HCT116 (cell line): ENCODE results near the gene SPATS2L. TPM values are rescaled to one million over a fixed set of nuclear protein-coding genes. Genes with fewer than 3 reads are reported as not detected.

Experiments used
- ATAC-seq: fragments of 200-7000 bp; cut with Tn5 transposase; 2 replicates; pipeline ENCODE4 v1.9.1; 2020; ENCODE audit warnings: mild to moderate bottlenecking, moderate library complexity
- BruUV-seq: library from RNA; stranded (reverse); fragments of 400-500 nt; replicated peaks from 2 replicates; lab custom pipeline; 2021; lab: Mats Ljungman, UMichigan
- CTCF ChIA-PET: fragments of 300-600 bp; sonication (Branson Sonifier 250); formaldehyde crosslinking; loops from one replicate; lab custom pipeline; 2021; ENCODE audit warnings: antibody characterized with exemption; lab: Charles Lee
- POLR2A ChIA-PET: fragments of 300-600, 350-600 bp; sonication (Branson Sonifier 250); formaldehyde crosslinking; loops from one replicate; lab custom pipeline; 2021; ENCODE audit warnings: antibody characterized with exemption; lab: Charles Lee
- RAD21 ChIA-PET, 2 experiments: fragments of 300-600 bp; sonication (Branson Sonifier 250); formaldehyde crosslinking; loops; one replicate each; lab custom pipeline; 2023; ENCODE audit warnings: low total read pairs in 2 of 2; ENCODE audit not compliant: uncharacterized antibody in 2 of 2, unreplicated experiment in 2 of 2, low non-redundant PET in 1 of 2; lab: Charles Lee
- DNase-seq: peaks from one replicate; pipeline ENCODE4 v3.0.0-alpha.2; 2010; ENCODE audit warnings: low read depth, low spot score
- H2AFZ ChIP-seq: fragments of 200-600 bp; shearing (Covaris generic), sonication (generic); 2 replicates; pipeline ENCODE4 v1.6.1; 2017; ENCODE audit warnings: low read depth, mixed run types, mixed read lengths, antibody characterized with exemption, low read length; ENCODE audit not compliant: poor library complexity, severe bottlenecking
- H3K27ac ChIP-seq: 2 replicates; pipeline ENCODE4 v1.5.1; 2012; ENCODE audit warnings: low read depth, low read length
- H3K27me3 ChIP-seq: fragments of 200-600 bp; sonication (generic); 2 replicates; pipeline ENCODE4 v1.6.1; 2016; ENCODE audit warnings: mixed run types, low read length, mixed read lengths; ENCODE audit not compliant: insufficient read depth
- H3K36me3 ChIP-seq, 2 experiments: fragments of 200-500 bp in 1 of 2; fragments of 200-600 bp in 1 of 2; sonication (Bioruptor generic) in 1 of 2; sonication (generic) in 1 of 2; 2 replicates each; pipeline versions ENCODE4 v1.5.1 to v1.6.1; 2014 to 2016; ENCODE audit warnings: low read length in 2 of 2, inconsistent platforms in 1 of 2, mixed read lengths in 1 of 2, mixed run types in 1 of 2; ENCODE audit not compliant: insufficient read depth in 2 of 2, control insufficient read depth in 1 of 2
- H3K4me1 ChIP-seq, 2 experiments: fragments of 200-600 bp in 1 of 2; sonication (generic) in 1 of 2; 2 replicates each; pipeline versions ENCODE4 v1.5.1 to v1.6.1; 2012 to 2017; ENCODE audit warnings: low read length in 2 of 2, inconsistent platforms in 1 of 2, mild to moderate bottlenecking in 1 of 2, mixed read lengths in 1 of 2, mixed run types in 1 of 2, moderate library complexity in 1 of 2; ENCODE audit not compliant: insufficient read depth in 2 of 2, control insufficient read depth in 1 of 2
- H3K4me2 ChIP-seq: fragments of 200-600 bp; sonication (generic); 2 replicates; pipeline ENCODE4 v1.6.1; 2017; ENCODE audit warnings: mixed run types, low read length, mixed read lengths
- H3K4me3 ChIP-seq, 2 experiments: fragments of 200-600 bp in 1 of 2; sonication (generic) in 1 of 2; replicated peaks in 1 of 2; 2 replicates each; pipeline ENCODE4 v1.5.1; 2011 to 2016; ENCODE audit warnings: low read length in 2 of 2, control low read depth in 1 of 2, low read depth in 1 of 2, mild to moderate bottlenecking in 1 of 2, mixed read lengths in 1 of 2, mixed run types in 1 of 2
- H3K79me2 ChIP-seq: fragments of 200-600 bp; sonication (generic); 2 replicates; pipeline ENCODE4 v1.6.1; 2017; ENCODE audit warnings: mild to moderate bottlenecking, mixed run types, low read length, moderate library complexity, mixed read lengths; ENCODE audit not compliant: insufficient read depth
- H3K9ac ChIP-seq: fragments of 200-600 bp; sonication (generic); 2 replicates; pipeline ENCODE4 v1.6.1; 2016; ENCODE audit warnings: low read length, mixed read lengths
- H3K9me2 ChIP-seq: fragments of 200-600 bp; sonication (generic), shearing (Covaris generic); 2 replicates; pipeline ENCODE4 v1.6.1; 2017; ENCODE audit warnings: mixed run types, mild to moderate bottlenecking, moderate library complexity; ENCODE audit not compliant: insufficient read depth
- H3K9me3 ChIP-seq, 2 experiments: fragments of 200-500 bp in 1 of 2; fragments of 200-600 bp in 1 of 2; sonication (Bioruptor generic) in 1 of 2; sonication (generic) in 1 of 2; 2 replicates each; pipeline ENCODE4 v1.6.1; 2014 to 2017; ENCODE audit warnings: low read length in 2 of 2, mixed read lengths in 2 of 2, inconsistent platforms in 1 of 2, low read depth in 1 of 2, mild to moderate bottlenecking in 1 of 2, mixed run types in 1 of 2, moderate library complexity in 1 of 2; ENCODE audit not compliant: control insufficient read depth in 1 of 2, insufficient read depth in 1 of 2
- H4K20me1 ChIP-seq: fragments of 200-600 bp; sonication (generic), shearing (Covaris generic); 2 replicates; pipeline ENCODE4 v1.6.1; 2017; ENCODE audit warnings: mixed run types, mild to moderate bottlenecking, moderate library complexity; ENCODE audit not compliant: insufficient read depth
- ATF3 ChIP-seq: IDR thresholded peaks from 2 replicates; pipeline ENCODE4 v1.6.1; 2012
- CBX3 ChIP-seq: IDR thresholded peaks from 2 replicates; pipeline ENCODE4 v1.6.1; 2012; ENCODE audit warnings: low read depth
- EGR1 ChIP-seq: IDR thresholded peaks from 2 replicates; pipeline ENCODE4 v1.6.1; 2012; ENCODE audit warnings: low read depth
- ELF1 ChIP-seq: IDR thresholded peaks from 2 replicates; pipeline ENCODE4 v1.6.1; 2012; ENCODE audit warnings: low read depth, borderline replicate concordance
- EZH2 ChIP-seq: fragments of 200-600 bp; sonication (generic); IDR thresholded peaks from 2 replicates; pipeline ENCODE4 v1.6.1; 2017; ENCODE audit warnings: antibody characterized with exemption, mixed run types
- FOSL1 ChIP-seq: IDR thresholded peaks from 2 replicates; pipeline ENCODE4 v1.6.1; 2012; ENCODE audit warnings: low read depth
- JUND ChIP-seq: IDR thresholded peaks from 2 replicates; pipeline ENCODE4 v1.6.1; 2012
- POLR2AphosphoS5 ChIP-seq: IDR thresholded peaks from 2 replicates; pipeline ENCODE4 v1.6.1; 2011; ENCODE audit warnings: mild to moderate bottlenecking, low read depth, low read length, moderate library complexity
- REST ChIP-seq: IDR thresholded peaks from 2 replicates; pipeline ENCODE4 v1.6.1; 2012; ENCODE audit warnings: low read depth
- SP1 ChIP-seq: IDR thresholded peaks from 2 replicates; pipeline ENCODE4 v1.6.1; 2012; ENCODE audit warnings: low read depth
- SRF ChIP-seq: IDR thresholded peaks from 2 replicates; pipeline ENCODE4 v1.6.1; 2012; ENCODE audit warnings: low read depth
- YY1 ChIP-seq: IDR thresholded peaks from 2 replicates; pipeline ENCODE4 v1.6.1; 2011; ENCODE audit warnings: low read length, low read depth, moderate library complexity, mild to moderate bottlenecking; ENCODE audit not compliant: insufficient replicate concordance; ENCODE audit errors: extremely low read depth
- ZBTB33 ChIP-seq: IDR thresholded peaks from 2 replicates; pipeline ENCODE4 v1.6.1; 2011; ENCODE audit warnings: mild to moderate bottlenecking, low read length, moderate library complexity; ENCODE audit not compliant: insufficient replicate concordance; ENCODE audit errors: extremely low read depth
- ZFX ChIP-seq: fragments of 450-650 bp; IDR thresholded peaks from 2 replicates; pipeline ENCODE4 v1.6.1; 2017
- ZNF274 ChIP-seq: fragments of 200-500 bp; sonication (Bioruptor generic); IDR thresholded peaks from 2 replicates; pipeline ENCODE4 v1.6.1; 2014; ENCODE audit warnings: mild to moderate bottlenecking, low read depth, low read length, inconsistent platforms
- intact Hi-C: fragments of 100-400 bp; cut with micrococcal nuclease; formaldehyde crosslinking; loops from 2 replicates; pipeline ENCODE4 v1.10.0; 2022
- total RNA-seq: library from RNA; stranded (reverse); gene quantifications from one replicate; pipeline ENCODE4 v1.2.1, GENCODE V29; 2021; ENCODE audit not compliant: unreplicated experiment

SPATS2L gene
- total RNA-seq, 1 experiment from 2014 or later, result 87.1 TPM

GRCh38 chr2:200363279-200363678 is 56.8 kb downstream of the SPATS2L start:
- Histone ChIP-seq H3K9me3 (no peaks in the 10 kb centered on the region), H2AFZ (no peak overlapping the region), H3K4me3 (no peak overlapping the region), H3K9ac (no peak overlapping the region), H3K79me2 (peaks cover 23% of the 10 kb centered on the region), H3K27ac (no peak overlapping the region), H3K9me2 (no peaks in the 10 kb centered on the region), H3K4me1 (peaks cover 3 to 5% of the 10 kb centered on the region in 2 experiments; a peak in 2 of 4 replicates), H3K4me2 (no peak overlapping the region), H3K36me3 (no peaks in the 10 kb centered on the region), H4K20me1 (no peaks in the 10 kb centered on the region), H3K27me3 (no peaks in the 10 kb centered on the region)
- ChIA-PET RAD21 (no interaction called here), CTCF (no interaction called here), POLR2A (no interaction called here)
- TF ChIP-seq ELF1 (no peak), YY1 (no peak), CBX3 (no peak), ZFX (no peak), POLR2AphosphoS5 (no peak), EZH2 (no peak), ATF3 (no peak), SRF (no peak), REST (no peak), JUND (no peak), FOSL1 (no peak), EGR1 (no peak), ZNF274 (no peak), SP1 (no peak), ZBTB33 (no peak)
- intact Hi-C loops, result no loop called here
- BruUV-seq, result no TSS peak
- ATAC-seq (no peak), DNase-seq (no peak)
